ENCODE data around the gene LRRC53. TPM values are rescaled to one million over a fixed set of nuclear protein-coding genes. Genes with fewer than 3 reads are reported as not detected.
A peak's percentile ranks its signal among the peaks of the same experiment; 100 is the strongest.

LRRC53 gene
- total and polyA plus RNA-seq, 2 of the 4 experiments (the other 2 are of a cell fraction): not detected

- H3K4me2 ChIP-seq (ENCODE audit: low read depth, low read length): peak overlapping the region; percentile 35; the same call in 1 of the 2 replicates
- H3K27ac ChIP-seq (ENCODE audit: insufficient read depth, low read length): peak overlapping the region; percentile 99
- peak overlapping the region; percentile 55; the same call in 1 of the 2 replicates for H3K14ac ChIP-seq (replicated peaks; ENCODE audit: low read depth, low read length)
- ChIA-PET CTCF (no interaction called here), POLR2A (ENCODE audit: unreplicated experiment) (no interaction called here)
- dilution Hi-C loops (cut with HindIII; ENCODE audit: low sequenced_read_pairs, unreplicated experiment) (no loop called here), intact Hi-C loops (cut with micrococcal nuclease) (no loop called here), in situ Hi-C loops (cut with MboI; ENCODE audit: low sequenced_read_pairs) (no loop called here)
- peak overlapping the region; percentile 99 for H2BK5ac ChIP-seq (ENCODE audit: low read depth, low read length, poor library complexity, severe bottlenecking)
- H3K23ac ChIP-seq (ENCODE audit: low read depth, low read length): peak overlapping the region; percentile 63
- no peaks in the 10 kb centered on the region for H4K20me1 ChIP-seq (ENCODE audit: insufficient read depth, low read length)
- ATAC-seq (ENCODE audit: low read depth) (0 out of 2 replicates have a peak, but pooled peaks have one; percentile 5), DNase-seq (peak; percentile 76)
- TF ChIP-seq MAFK (IDR thresholded peaks at IDR 0.05; ENCODE audit: low read depth, low read length) (peak; percentile 12; the same call in 1 of the 2 replicates), CHD1 (IDR thresholded peaks at IDR 0.05; ENCODE audit: low read depth, low read length) (no peak), MXI1 (IDR thresholded peaks at IDR 0.05; ENCODE audit: borderline replicate concordance, low read depth, low read length) (no peak), MAZ (IDR thresholded peaks at IDR 0.05; ENCODE audit: borderline replicate concordance, low read depth, low read length) (no peak)
- peak overlapping the region; percentile 99 for H3K18ac ChIP-seq (ENCODE audit: low read depth, low read length)
- 20% methylated on average over 1 of the region's 4 CpGs; no CpG with 5 or more reads in 1 of the 2 experiments for WGBS, 2 experiments (ENCODE audit: extremely low coverage in 2 of 2, insufficient read length in 1 of 2)
- H2BK120ac ChIP-seq (ENCODE audit: low read depth, low read length): peak overlapping the region; percentile 94
- peak overlapping the region; percentile 73 for H4K5ac ChIP-seq (ENCODE audit: low read depth, low read length)
- H3K4me1 ChIP-seq (ENCODE audit: control insufficient read depth, insufficient read depth, low read length): peaks cover 14% of the 10 kb centered on the region; the same call in 1 of the 2 replicates
- H3K79me1 ChIP-seq (ENCODE audit: low read depth in 1 of 2, low read length in 2 of 2): no peaks in the 10 kb centered on the region
- no peaks in the 10 kb centered on the region for H3K9me1 ChIP-seq (ENCODE audit: insufficient read depth, low read length)
- H4K8ac ChIP-seq (ENCODE audit: low read depth in 2 of 2, low read length in 2 of 2): peak overlapping the region; percentile 71 to 80
- no peaks in the 10 kb centered on the region for H3K9me3 ChIP-seq (ENCODE audit: control insufficient read depth, insufficient read depth, low read length)
- H2BK20ac ChIP-seq (ENCODE audit: low read depth, low read length): peak overlapping the region; percentile 81
- H3K56ac ChIP-seq (ENCODE audit: extremely low read depth, insufficient read depth, low read length): peak overlapping the region; percentile 48; the same call in 1 of the 2 replicates
- peak overlapping the region; percentile 87 for H4K91ac ChIP-seq (ENCODE audit: insufficient read depth, low read depth, low read length)
- no TSS peak for BruUV-seq (replicated peaks)
- H2BK15ac ChIP-seq (ENCODE audit: low read depth, low read length): peak overlapping the region; percentile 64; the same call in 1 of the 3 replicates
- H2AFZ ChIP-seq (replicated peaks; ENCODE audit: low read length, poor library complexity): no peak overlapping the region
- no peak overlapping the region for H2AK9ac ChIP-seq (replicated peaks; ENCODE audit: low read depth, low read length, poor library complexity)
- no peaks in the 10 kb centered on the region for H3K36me3 ChIP-seq (ENCODE audit: control insufficient read depth, insufficient read depth, low read length)
- no peaks in the 10 kb centered on the region for H3K27me3 ChIP-seq (ENCODE audit: control insufficient read depth, insufficient read depth, low read length)
- peak overlapping the region; percentile 88 for H3K4ac ChIP-seq (ENCODE audit: low read depth, low read length)
- H3K4me3 ChIP-seq (ENCODE audit: insufficient read depth, low read depth, low read length): no peak overlapping the region
- peak overlapping the region; percentile 52; the same call in 1 of the 2 replicates for H2AK5ac ChIP-seq (ENCODE audit: low read depth, low read length)
- peak overlapping the region; percentile 6; the same call in 1 of the 2 replicates for H3K9ac ChIP-seq (ENCODE audit: low read depth, low read length)
Measured at GRCh38 chr1:74422421-74423292, 89.8 kb downstream of the LRRC53 start.
